Activated CD4-positive, alpha-beta T cell treated with anti-CD3 and anti-CD28 coated beads, Interleukin-2, Interleukin-6, amounts not matched to agents 100 ng/mL and 50 ng/mL, durations not matched to agents 16 hours and 8 hours (primary cell): ENCODE data around the gene PET117.
"Not testable (repeated sequence)": the region's sequence is repeated elsewhere in the genome, so short reads cannot be mapped to it uniquely, and the experiment has no call there.

Experiments used
- DNase-seq: peaks from one replicate; pipeline ENCODE4 v3.0.0-alpha.2; 2020

The PET117 gene

DNA sequence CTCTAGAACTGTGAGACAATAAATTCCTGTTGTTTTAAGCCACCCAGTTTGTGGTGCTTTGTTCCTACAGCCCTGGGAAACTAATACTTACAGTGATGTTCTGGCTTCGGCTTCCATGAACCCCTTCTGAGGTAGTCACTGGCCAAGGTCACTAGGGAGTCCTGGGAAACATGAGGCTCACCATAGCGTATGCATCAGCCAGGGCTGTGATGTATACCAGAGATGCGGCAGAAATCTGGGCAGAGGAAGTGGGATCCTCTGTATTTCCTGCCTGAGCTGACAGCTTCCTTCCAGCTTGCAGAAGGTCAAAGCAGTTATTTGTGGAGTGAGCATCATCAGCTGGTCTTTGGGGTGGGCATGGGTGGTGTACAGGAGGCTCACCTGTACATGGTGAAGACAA, 27.9 kb downstream of the PET117 start:
- no peak for DNase-seq

DNA sequence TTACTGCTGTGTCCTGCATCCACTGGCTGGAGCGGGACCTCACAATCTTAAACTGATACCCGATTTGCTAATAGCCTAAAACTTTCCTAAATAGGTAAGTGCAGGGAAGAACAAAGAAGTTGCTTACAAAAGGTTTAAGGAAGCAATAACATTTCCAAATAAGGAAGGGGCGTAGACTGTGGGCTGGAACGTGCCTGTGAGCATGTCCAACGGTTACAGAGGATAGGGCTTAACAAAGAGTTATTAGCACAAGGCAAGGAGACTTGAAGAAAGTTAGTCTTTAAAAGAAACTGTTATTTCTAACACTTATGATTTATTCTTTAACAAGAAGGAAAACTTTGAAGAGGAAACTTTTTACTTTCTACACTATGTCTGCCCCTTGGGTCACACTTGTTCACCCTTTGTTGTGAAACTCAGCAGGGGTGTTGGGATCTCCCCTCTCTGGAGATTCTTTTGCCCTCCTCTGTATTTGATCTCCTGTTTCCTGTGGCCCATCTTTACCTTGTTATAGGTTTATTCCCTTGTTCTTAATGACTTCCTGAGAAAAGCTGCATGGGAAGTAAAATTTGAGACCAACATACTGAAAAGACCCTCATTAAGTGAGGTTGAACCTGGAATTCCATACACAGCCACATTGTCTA, 28.7 kb downstream of the PET117 start:
- no peak for DNase-seq

DNA sequence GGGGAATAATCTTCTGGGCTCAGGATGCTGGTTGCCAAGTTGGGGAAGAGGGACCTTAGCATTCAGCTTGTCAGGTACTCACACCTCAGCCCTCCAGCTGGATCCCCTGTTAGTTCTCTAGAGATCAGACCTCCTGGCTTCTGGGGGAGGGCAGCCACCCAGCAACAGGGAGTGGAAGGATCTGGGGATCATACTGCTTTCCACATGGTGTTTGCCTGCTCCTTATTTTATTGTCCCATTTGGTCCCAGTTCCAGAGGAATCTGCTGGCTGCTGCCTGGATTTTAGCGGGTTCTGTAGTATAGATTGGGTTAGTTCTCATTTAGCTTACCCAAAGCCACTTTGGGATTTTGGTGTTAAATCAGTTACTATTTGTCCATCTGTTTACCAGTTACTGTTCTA, 29.3 kb downstream of the PET117 start:
- no peak for DNase-seq

GRCh38 chr20:18172379-18172778, 34.7 kb downstream of the PET117 start:
- no peak for DNase-seq

- no peak for DNase-seq
Measured at GRCh38 chr20:18174906-18175683, 37.4 kb downstream of the PET117 start.

GRCh38 chr20:18176318-18176785, 38.7 kb downstream of the PET117 start:
- DNase-seq, result no peak

DNA sequence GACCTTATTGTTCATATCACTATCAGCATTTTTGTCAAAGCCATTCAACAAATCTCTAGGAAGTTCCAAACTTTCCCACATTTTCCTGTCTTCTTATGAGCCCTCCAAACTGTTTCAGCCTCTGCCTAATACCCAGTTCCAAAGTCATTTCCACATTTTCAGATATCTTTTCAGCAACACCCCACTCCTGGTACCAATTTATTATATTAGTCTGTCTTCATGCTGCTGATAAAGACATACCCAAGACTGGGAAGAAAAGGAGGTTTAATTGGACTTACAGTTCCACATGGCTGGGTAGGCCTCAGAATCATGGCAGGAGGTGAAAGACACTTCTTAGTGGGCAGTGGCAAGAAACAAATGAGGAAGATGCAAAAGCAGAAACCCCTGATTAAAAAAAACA, 42.7 kb downstream of the PET117 start:
- not testable (repeated sequence) for DNase-seq

GRCh38 chr20:18180815-18181214, 43.2 kb downstream of the PET117 start:
- no peak for DNase-seq

DNA sequence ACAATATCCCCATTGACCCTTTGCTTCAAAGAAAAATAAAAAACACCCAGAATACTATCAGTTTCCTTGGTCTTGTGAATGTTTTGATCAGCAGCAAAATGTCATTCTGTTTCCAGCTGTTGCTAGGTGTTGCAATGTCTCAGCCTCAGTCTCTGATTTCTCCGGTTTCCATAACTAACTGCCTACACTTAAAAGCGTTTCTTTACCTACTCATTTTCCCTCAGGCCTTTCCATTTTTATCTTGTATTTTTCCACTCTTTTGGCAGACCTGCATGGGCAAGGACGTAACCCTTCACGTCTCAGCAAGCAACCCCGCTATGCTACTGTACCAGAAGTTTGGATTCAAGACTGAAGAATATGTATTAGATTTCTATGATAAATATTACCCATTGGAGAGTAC, 49.4 kb downstream of the PET117 start:
- no peak for DNase-seq

DNA sequence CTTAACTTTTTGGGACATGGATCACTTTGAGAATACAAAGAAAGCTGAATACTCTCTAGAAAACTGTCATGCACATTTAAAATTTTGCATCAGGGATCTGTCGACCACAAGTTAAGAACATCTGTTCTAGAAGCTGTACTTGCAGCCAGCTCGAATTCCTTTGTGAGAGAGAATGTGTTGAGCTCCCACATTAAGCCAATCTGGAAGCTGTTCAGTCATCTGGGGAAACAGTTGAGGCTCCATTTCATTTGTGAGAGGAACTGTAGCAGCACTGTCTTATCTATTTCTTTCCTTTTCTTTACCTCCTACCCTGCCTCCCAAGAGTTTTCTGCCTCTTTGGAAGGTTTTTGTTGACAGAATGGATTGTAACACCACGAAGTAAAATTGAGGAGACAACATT, 50.8 kb downstream of the PET117 start:
- no peak for DNase-seq

- DNase-seq, result no peak
Measured at GRCh38 chr20:18190338-18191233, 52.9 kb downstream of the PET117 start.

GRCh38 chr20:18191306-18191705, 53.6 kb downstream of the PET117 start:
- DNase-seq, result no peak
